Measurements from ENCODE around the gene PNPLA6. TPM values are rescaled to one million over a fixed set of nuclear protein-coding genes. Genes with fewer than 3 reads are reported as not detected.

PNPLA6 gene
- total and polyA plus RNA-seq, 2 of the 8 experiments (the other 6 are each of a cell fraction or from before 2014, with no cell fraction given): 55.1 to 121 TPM

- FAIRE-seq (no peak), DNase-seq (ENCODE audit: low read depth in 1 of 2, low spot score in 2 of 2) (no peak)
- Histone ChIP-seq H3K79me1 (ENCODE audit: low read depth, low read length) (0 out of 2 replicates have a peak, but pooled peaks cover 1% of the 10 kb centered on the region), H3K4me1 (replicated peaks in 1 of 4; ENCODE audit: control insufficient read depth in 3 of 4, insufficient read depth in 4 of 4, low read length in 3 of 4) (peaks cover 0 to 16% (median 10%) of the 10 kb centered on the region in 4 experiments; a peak in 6 of 7 replicates), H3K18ac (ENCODE audit: extremely low read depth, low read length) (no peak overlapping the region), H4K20me1 (replicated peaks in 1 of 2; ENCODE audit: control insufficient read depth in 1 of 2, insufficient read depth in 2 of 2, low read length in 2 of 2) (peaks cover 0 to 1% of the 10 kb centered on the region in 2 experiments), H4K5ac (ENCODE audit: insufficient read length, low read depth, low read length) (no peak overlapping the region), H2BK12ac (ENCODE audit: low read depth, low read length) (no peak overlapping the region), H3K27me3 (replicated peaks in 1 of 4; ENCODE audit: control insufficient read depth in 3 of 4, extremely low read depth in 1 of 4, insufficient read depth in 3 of 4, low read length in 3 of 4) (no peaks in the 10 kb centered on the region), H2BK15ac (ENCODE audit: low read length) (no peak overlapping the region), H3K4me2 (ENCODE audit: insufficient read depth in 1 of 2, low read depth in 2 of 2, low read length in 2 of 2) (no peak overlapping the region), H3K27ac (ENCODE audit: low read depth, low read length) (no peak overlapping the region), H3K23ac (ENCODE audit: insufficient read length) (no peak overlapping the region), H3K36me3 (ENCODE audit: control insufficient read depth in 2 of 4, insufficient read depth in 4 of 4, low read length in 3 of 4) (no peaks in the 10 kb centered on the region), H2BK20ac (ENCODE audit: low read length) (no peak overlapping the region), H3K23me2 (ENCODE audit: low read depth, low read length) (peaks cover 4% of the 10 kb centered on the region), H2AK5ac (ENCODE audit: low read depth, low read length) (no peak overlapping the region), H3K9me3 (ENCODE audit: insufficient read depth in 2 of 2, low read depth in 1 of 2, low read length in 1 of 2) (no peaks in the 10 kb centered on the region), H3K4me3 (ENCODE audit: extremely low read depth in 1 of 4, insufficient read depth in 2 of 4, low read depth in 3 of 4, low read length in 4 of 4) (no peak overlapping the region), H3K14ac (ENCODE audit: insufficient read length) (no peak overlapping the region), H3K56ac (replicated peaks; ENCODE audit: insufficient read length, low read depth, low read length) (no peak overlapping the region), H2BK5ac (ENCODE audit: low read depth, low read length) (no peak overlapping the region), H4K8ac (ENCODE audit: extremely low read depth, insufficient read depth, low read length) (peak overlapping the region; percentile 48; the same call in 1 of the 2 replicates), H2BK120ac (replicated peaks; ENCODE audit: low read depth, low read length) (no peak overlapping the region), H3K9ac (replicated peaks in 1 of 4; ENCODE audit: extremely low read depth in 1 of 4, low read depth in 3 of 4, low read length in 3 of 4) (no peak overlapping the region), H2AFZ (ENCODE audit: low read length) (no peak overlapping the region), H4K91ac (replicated peaks; ENCODE audit: insufficient read length, low read length) (no peak overlapping the region), H3K4ac (replicated peaks; ENCODE audit: insufficient read length, low read depth, low read length) (no peak overlapping the region), H3K79me2 (ENCODE audit: control insufficient read depth in 1 of 2, insufficient read depth in 2 of 2, low read length in 2 of 2) (peaks cover 0 to 10% of the 10 kb centered on the region in 2 experiments; a peak in 1 of 4 replicates)
- POLR2A ChIA-PET (ENCODE audit: partially characterized antibody): interaction anchor here (0.9 to 1.2 kb wide), 2 partner anchors 9 to 43 kb away, joined by 3 to 4 read pairs; no protein-coding TSS in a partner anchor
- WGBS, 2 experiments (ENCODE audit: extremely low coverage in 1 of 2, insufficient coverage in 1 of 2, insufficient read length in 1 of 2, insufficient replicate concordance in 2 of 2, low coverage in 1 of 2, low lambda C conversion rate in 2 of 2, missing lambda C conversion rate in 1 of 2): 85% methylated on average over 6 of the region's 6 CpGs; no CpG with 5 or more reads in 1 of the 2 experiments
- CTCF ChIA-PET (ENCODE audit: partially characterized antibody): interaction anchor here (0.9 to 1.2 kb wide), 2 partner anchors 18 to 56 kb away, joined by 3 read pairs; no protein-coding TSS in a partner anchor
- TF ChIP-seq ZNF274 (IDR thresholded peaks at IDR 0.05; ENCODE audit: borderline replicate concordance, extremely low read depth, low read length) (no peak), SUZ12 (IDR thresholded peaks at IDR 0.05; ENCODE audit: low read length) (no peak), SP4 (IDR thresholded peaks at IDR 0.05; ENCODE audit: low read length) (no peak), JUND (IDR thresholded peaks at IDR 0.05; ENCODE audit: low read length) (no peak), BCL11A (IDR thresholded peaks at IDR 0.05; ENCODE audit: low read depth in 2 of 2, low read length in 2 of 2) (no peak), EZH2 (IDR thresholded peaks at IDR 0.05; ENCODE audit: low read depth, low read length, severe bottlenecking) (no peak), TCF12 (IDR thresholded peaks at IDR 0.05; ENCODE audit: low read depth, low read length) (no peak), HDAC2 (IDR thresholded peaks at IDR 0.05; ENCODE audit: borderline replicate concordance in 1 of 2, low read depth in 2 of 2, low read length in 2 of 2) (no peak), BACH1 (IDR thresholded peaks at IDR 0.05; ENCODE audit: low read length) (no peak), JUN (IDR thresholded peaks at IDR 0.05; ENCODE audit: low read depth, low read length) (no peak)
- TF ChIP-seq, protein P1, sequence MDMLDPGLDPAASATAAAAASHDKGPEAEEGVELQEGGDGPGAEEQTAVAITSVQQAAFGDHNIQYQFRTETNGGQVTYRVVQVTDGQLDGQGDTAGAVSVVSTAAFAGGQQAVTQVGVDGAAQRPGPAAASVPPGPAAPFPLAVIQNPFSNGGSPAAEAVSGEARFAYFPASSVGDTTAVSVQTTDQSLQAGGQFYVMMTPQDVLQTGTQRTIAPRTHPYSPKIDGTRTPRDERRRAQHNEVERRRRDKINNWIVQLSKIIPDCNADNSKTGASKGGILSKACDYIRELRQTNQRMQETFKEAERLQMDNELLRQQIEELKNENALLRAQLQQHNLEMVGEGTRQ (IDR thresholded peaks at IDR 0.05; ENCODE audit: low read length): no peak
- TF ChIP-seq, protein P2, sequence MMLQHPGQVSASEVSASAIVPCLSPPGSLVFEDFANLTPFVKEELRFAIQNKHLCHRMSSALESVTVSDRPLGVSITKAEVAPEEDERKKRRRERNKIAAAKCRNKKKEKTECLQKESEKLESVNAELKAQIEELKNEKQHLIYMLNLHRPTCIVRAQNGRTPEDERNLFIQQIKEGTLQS (IDR thresholded peaks at IDR 0.05; ENCODE audit: insufficient read depth, low read depth, low read length): no peak
Measured at GRCh38 chr19:7512400-7512851, 23.1 kb upstream of the PNPLA6 start.

All from H1 (cell line).